Left renal pelvis (tissue), 4 donors: ENCODE data around the gene NOS3. TPM values are rescaled to one million over a fixed set of nuclear protein-coding genes. Genes with fewer than 3 reads are reported as not detected.
"Not testable (repeated sequence)": the region's sequence is repeated elsewhere in the genome, so short reads cannot be mapped to it uniquely, and the experiment has no call there.

Source experiments
- DNase-seq, 4 donors: peaks; one replicate each; pipeline ENCODE4 v3.0.0-alpha.2; 2013; ENCODE audit warnings: low read depth in 4 of 4, low spot score in 3 of 4
- polyA plus RNA-seq, 4 donors: library from polyadenylated mRNA; unstranded; fragments of 120-200 nt; gene quantifications; one replicate each; pipeline ENCODE4 v1.2.1, GENCODE V29; 2013; ENCODE audit not compliant: insufficient read length in 4 of 4

Gene NOS3
- polyA plus RNA-seq, 4 donors, result 6.2 to 15.2 (median 8.5) TPM

GRCh38 chr7:150997817-150998216, 7.0 kb downstream of the NOS3 start:
- DNase-seq, result no peak

DNA sequence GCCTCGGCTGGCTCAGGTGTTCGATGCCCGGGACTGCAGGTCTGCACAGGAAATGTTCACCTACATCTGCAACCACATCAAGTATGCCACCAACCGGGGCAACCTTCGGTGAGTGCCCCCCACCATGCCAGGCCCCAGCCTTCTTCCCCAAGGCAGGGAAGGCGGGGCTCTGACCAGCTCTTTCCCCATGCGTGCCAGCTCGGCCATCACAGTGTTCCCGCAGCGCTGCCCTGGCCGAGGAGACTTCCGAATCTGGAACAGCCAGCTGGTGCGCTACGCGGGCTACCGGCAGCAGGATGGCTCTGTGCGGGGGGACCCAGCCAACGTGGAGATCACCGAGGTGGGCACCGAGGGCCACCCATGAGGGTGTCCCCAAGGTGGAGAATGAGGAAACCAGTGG, 7.5 kb downstream of the NOS3 start:
- no peak for DNase-seq

- no peak for DNase-seq
These were observed 8.2 kb downstream of the NOS3 start for GRCh38 chr7:150999001-150999400.

DNA sequence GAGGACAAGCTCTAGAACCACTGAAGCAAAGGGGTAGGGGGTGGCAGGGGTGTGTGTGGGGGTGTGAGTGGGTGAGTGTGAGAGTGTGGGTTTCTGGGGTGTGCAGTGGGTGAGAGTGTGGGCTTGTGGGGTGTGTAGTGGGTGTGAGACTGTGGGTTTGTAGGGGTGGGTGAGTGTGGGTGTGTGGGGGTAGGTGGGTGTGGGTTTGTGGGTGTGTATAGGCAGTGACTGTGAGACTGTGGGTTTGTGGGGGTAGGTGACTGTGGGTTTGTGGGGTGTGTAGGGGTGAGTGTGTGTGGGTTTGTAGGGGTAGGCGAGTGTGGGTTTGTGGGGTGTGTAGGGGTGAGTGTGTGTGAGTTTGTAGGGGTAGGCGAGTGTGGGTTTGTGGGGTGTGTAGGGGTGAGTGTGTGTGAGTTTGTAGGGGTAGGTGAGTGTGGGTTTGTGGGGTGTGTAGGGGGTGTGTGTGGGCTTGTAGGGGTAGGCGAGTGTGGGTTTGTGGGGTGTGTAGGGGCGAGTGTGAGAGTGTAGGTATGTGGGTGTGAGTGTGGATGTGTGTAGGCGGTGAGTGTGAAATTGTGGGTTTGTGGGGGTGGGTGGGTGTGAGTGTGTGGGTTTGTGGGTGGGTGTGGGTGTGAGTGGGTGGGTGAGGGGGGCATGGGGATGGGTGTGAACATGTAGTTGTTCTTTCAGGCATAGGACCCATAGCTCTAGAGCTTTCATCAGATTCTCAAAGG, 8.8 kb downstream of the NOS3 start:
- DNase-seq, result no peak

- no peak for DNase-seq
These were observed 10.2 kb downstream of the NOS3 start for GRCh38 chr7:151000897-151001495.

DNA sequence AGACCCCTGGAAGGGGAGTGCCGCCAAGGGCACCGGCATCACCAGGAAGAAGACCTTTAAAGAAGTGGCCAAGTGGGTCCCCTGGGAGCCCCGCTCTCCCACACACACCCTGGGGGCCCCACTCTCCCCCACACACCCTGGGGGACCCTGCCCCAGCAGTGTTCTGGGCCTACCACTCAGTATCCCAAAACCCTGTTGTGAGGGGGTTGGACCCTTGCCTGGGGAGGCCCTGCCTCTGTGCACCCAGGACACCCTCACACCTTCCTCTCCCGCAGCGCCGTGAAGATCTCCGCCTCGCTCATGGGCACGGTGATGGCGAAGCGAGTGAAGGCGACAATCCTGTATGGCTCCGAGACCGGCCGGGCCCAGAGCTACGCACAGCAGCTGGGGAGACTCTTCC, 10.7 kb downstream of the NOS3 start:
- no peak for DNase-seq

- no peak for DNase-seq
These were observed 12.8 kb downstream of the NOS3 start for GRCh38 chr7:151003572-151003971.

- no peak for DNase-seq
These were observed 14.7 kb downstream of the NOS3 start for GRCh38 chr7:151005566-151005965.

DNA sequence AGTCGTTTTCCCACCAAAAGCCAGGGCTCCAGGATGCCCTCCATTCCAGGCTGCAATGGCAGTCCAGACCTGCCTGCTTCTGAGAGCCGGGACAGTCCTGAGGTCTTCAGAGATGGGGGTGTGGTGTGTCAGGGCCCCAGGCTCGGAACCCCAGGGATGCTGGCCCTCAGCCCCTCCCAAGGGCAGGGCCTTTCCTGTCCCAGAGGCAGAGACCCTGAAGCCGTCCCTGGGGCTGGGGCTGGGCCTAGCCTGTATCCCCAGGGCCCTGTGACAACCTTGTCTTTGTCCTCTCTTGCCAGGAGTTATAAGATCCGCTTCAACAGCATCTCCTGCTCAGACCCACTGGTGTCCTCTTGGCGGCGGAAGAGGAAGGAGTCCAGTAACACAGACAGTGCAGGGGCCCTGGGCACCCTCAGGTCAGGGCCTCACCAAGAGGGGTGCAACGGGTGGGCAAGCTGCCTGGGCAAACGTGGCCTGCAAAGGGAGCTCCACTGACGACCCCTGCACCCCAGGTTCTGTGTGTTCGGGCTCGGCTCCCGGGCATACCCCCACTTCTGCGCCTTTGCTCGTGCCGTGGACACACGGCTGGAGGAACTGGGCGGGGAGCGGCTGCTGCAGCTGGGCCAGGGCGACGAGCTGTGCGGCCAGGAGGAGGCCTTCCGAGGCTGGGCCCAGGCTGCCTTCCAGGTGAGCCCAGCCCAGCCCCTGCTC, 15.9 kb downstream of the NOS3 start:
- no peak for DNase-seq

GRCh38 chr7:151007469-151007898, 16.7 kb downstream of the NOS3 start:
- no peak for DNase-seq

- DNase-seq, result no peak
These were observed 17.3 kb downstream of the NOS3 start for GRCh38 chr7:151008143-151008510.

GRCh38 chr7:151008511-151009323, 17.9 kb downstream of the NOS3 start:
- DNase-seq, result no peak

DNA sequence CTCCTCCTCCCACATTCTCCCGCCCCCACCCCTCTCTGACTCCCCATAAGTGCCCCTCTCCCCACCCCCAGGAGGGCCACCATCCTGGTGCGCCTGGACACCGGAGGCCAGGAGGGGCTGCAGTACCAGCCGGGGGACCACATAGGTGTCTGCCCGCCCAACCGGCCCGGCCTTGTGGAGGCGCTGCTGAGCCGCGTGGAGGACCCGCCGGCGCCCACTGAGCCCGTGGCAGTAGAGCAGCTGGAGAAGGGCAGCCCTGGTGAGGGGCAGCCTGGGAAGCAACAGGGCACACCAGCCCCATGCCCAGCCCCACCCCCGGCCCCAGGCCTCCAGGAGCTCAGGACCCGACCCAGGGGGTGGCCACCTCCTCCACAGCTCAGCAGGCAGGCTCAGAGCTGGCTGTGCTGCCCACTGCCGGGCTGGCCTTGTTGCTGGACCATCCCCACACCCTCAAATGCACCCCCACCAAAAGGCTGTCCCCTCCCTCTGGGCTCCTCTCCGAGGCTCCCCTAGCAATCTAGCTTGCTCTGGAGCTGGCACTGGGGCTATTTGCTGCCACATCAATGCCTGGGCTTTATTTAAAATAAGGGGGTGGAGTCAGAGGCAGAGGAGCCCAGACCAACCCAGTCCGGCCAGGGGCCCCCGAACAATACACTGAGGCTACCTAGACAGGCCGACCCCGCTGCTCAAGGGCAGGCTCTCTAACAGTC, 18.7 kb downstream of the NOS3 start:
- DNase-seq, result no peak

DNA sequence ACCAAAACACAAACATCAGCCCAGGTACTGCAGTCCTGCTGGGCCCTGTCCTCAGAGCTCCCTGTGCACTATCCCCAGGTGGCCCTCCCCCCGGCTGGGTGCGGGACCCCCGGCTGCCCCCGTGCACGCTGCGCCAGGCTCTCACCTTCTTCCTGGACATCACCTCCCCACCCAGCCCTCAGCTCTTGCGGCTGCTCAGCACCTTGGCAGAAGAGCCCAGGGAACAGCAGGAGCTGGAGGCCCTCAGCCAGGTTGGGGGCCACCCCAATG, 19.2 kb downstream of the NOS3 start:
- DNase-seq, result no peak

- peak in 1 of 4 donors; percentile 42 for DNase-seq
These were observed 19.7 kb downstream of the NOS3 start for GRCh38 chr7:151010307-151011096.

DNA sequence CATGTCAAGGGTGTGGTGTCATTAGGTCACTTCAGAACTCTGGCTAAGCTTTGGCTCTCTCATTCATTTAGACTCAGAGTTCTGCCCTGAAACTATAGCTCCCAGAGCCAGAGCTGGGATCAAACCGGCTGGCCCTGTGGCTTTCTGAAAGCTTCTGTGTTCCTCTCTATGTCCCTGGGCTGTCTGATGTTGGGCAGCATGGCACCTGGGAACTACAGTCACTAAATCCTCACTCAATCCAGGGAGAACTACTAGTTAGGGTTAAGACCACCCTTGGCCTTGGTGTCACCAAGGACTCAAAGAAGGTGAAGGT, 20.2 kb downstream of the NOS3 start:
- DNase-seq, result no peak

GRCh38 chr7:151011616-151012015, 20.8 kb downstream of the NOS3 start:
- not testable (repeated sequence) for DNase-seq

- DNase-seq, result no peak
These were observed 21.3 kb downstream of the NOS3 start for GRCh38 chr7:151012031-151012692.

GRCh38 chr7:151012911-151013347, 22.1 kb downstream of the NOS3 start:
- DNase-seq, result no peak

- no peak for DNase-seq
These were observed 22.5 kb downstream of the NOS3 start for GRCh38 chr7:151013356-151013732.
